ENCODE measurements around the gene ECE1. TPM values are rescaled to one million over a fixed set of nuclear protein-coding genes. Genes with fewer than 3 reads are reported as not detected.
A peak's percentile ranks its signal among the peaks of the same experiment; 100 is the strongest.

The ECE1 gene
- total RNA-seq, 4 donors from 2014 or later, result 74.5 to 146 (median 97.2) TPM

DNA sequence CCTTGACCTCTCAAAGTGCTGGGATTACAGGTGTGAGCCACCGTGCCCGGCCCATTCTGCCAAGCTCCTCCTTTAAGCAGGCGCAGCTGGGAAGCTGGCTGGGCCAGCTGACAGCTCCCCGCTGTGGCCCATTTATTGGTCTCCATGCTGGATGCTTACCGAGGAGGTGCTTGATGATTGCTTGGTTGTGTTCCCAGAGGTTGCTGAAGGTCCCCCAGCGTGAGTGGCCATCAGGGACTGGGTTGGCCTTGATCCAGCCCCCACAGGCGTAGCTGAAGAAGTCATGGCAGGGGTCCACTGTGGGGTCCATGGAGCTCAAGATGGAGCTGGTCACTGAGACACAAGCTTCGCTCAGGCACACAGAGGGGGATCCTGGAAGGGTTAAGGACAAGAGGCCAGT, 17.7 kb downstream of the ECE1 start:
- 83 to 97% methylated on average over 5 to 6 of the region's 8 CpGs for WGBS, 2 donors
- Histone ChIP-seq H3K27ac (peak overlapping the region in 1 of 3 donors; percentile 7), H3K4me3 (replicated peaks in 1 of 3) (no peak overlapping the region), H3K36me3 (peaks cover 4 to 7% of the 10 kb centered on the region in 2 donors), H3K4me1 (peaks cover 33 to 50% of the 10 kb centered on the region in 2 donors), H3K27me3 (no peaks in the 10 kb centered on the region), H3K9me3 (no peaks in the 10 kb centered on the region)
- no peak for DNase-seq
- no peak for TF ChIP-seq POLR2A (IDR thresholded peaks at IDR 0.05)
- TF ChIP-seq, protein P1, sequence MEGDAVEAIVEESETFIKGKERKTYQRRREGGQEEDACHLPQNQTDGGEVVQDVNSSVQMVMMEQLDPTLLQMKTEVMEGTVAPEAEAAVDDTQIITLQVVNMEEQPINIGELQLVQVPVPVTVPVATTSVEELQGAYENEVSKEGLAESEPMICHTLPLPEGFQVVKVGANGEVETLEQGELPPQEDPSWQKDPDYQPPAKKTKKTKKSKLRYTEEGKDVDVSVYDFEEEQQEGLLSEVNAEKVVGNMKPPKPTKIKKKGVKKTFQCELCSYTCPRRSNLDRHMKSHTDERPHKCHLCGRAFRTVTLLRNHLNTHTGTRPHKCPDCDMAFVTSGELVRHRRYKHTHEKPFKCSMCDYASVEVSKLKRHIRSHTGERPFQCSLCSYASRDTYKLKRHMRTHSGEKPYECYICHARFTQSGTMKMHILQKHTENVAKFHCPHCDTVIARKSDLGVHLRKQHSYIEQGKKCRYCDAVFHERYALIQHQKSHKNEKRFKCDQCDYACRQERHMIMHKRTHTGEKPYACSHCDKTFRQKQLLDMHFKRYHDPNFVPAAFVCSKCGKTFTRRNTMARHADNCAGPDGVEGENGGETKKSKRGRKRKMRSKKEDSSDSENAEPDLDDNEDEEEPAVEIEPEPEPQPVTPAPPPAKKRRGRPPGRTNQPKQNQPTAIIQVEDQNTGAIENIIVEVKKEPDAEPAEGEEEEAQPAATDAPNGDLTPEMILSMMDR (IDR thresholded peaks at IDR 0.05), result no peak
- intact Hi-C loops (cut with DNase I), result no loop called here

DNA sequence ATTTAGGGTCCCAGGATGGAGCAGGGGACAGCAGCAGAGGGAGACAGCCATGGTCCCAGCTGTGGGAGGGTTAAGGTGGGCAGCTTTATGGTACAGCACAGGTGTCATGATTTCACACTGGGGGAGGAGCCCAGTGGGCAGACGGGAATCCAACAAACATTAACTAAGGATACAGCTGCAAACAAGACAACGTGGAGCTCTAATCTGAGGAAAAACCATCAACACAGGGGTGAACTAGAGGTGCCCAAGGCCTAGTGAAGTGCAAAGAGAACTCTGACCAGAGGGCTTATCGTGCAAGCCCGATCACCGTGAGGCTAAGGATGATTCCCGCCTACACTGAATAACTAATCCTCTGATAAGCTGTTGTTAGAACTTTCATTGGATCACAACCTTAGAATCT, 18.7 kb downstream of the ECE1 start:
- intact Hi-C loops (cut with DNase I), result no loop called here
- Histone ChIP-seq H3K36me3 (peaks cover 4 to 7% of the 10 kb centered on the region in 2 donors), H3K27me3 (no peaks in the 10 kb centered on the region), H3K4me3 (replicated peaks in 1 of 3) (no peak overlapping the region), H3K9me3 (no peaks in the 10 kb centered on the region), H3K27ac (peak overlapping the region in 1 of 3 donors; percentile 77), H3K4me1 (peaks cover 29 to 41% of the 10 kb centered on the region in 2 donors)
- TF ChIP-seq, protein P1 (IDR thresholded peaks at IDR 0.05), result no peak
- no peak for TF ChIP-seq POLR2A (IDR thresholded peaks at IDR 0.05)
- no peak for DNase-seq
- WGBS, 2 donors, result 86 to 95% methylated on average over 6 of the region's 6 CpGs

DNA sequence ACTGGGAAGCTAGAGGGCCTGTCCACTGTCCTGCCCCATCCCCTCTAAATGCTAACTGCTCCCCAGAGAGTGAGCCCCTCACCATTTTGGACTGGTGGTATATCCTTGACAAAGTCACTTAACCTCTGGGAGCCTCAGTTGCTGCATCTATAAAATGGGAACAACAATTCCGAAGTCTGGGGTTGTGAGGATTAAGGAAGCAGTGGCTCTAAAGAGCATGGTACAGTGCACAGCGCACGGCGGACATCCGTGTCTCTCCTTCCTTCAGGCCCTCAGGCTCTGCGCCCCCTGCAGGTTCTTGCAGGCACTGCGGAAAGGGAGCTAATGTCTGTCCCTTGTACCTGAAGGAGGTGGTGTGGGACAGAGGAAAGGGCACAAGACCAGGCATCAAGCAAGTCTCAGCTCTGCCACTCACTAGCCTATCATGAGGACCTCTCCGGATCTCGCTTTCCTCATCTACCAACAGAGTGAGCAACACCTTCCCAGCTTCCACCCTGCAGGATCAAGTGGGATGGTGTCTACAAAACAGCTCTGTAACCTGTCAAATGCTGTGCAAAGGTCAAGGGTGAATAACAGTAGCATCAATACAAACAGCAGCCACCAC, 20.1 kb downstream of the ECE1 start:
- 62 to 68% methylated on average over 3 to 9 of the region's 9 CpGs for WGBS, 2 donors
- H3K4me3 ChIP-seq (replicated peaks in 1 of 3), result no peak overlapping the region
- intact Hi-C loops (cut with DNase I), result no loop called here
- no peaks in the 10 kb centered on the region for H3K9me3 ChIP-seq
- no peaks in the 10 kb centered on the region for H3K27me3 ChIP-seq
- no peak for TF ChIP-seq POLR2A (IDR thresholded peaks at IDR 0.05)
- TF ChIP-seq, protein P1 (IDR thresholded peaks at IDR 0.05), result peak; percentile 22 to 72 (median 51)
- DNase-seq, result peak; percentile 56 to 62
- H3K36me3 ChIP-seq, result peaks cover 4 to 7% of the 10 kb centered on the region in 2 donors
- H3K4me1 ChIP-seq, result peaks cover 29 to 42% of the 10 kb centered on the region in 2 donors
- H3K27ac ChIP-seq, result peak overlapping the region; percentile 63 to 77 (median 76)

DNA sequence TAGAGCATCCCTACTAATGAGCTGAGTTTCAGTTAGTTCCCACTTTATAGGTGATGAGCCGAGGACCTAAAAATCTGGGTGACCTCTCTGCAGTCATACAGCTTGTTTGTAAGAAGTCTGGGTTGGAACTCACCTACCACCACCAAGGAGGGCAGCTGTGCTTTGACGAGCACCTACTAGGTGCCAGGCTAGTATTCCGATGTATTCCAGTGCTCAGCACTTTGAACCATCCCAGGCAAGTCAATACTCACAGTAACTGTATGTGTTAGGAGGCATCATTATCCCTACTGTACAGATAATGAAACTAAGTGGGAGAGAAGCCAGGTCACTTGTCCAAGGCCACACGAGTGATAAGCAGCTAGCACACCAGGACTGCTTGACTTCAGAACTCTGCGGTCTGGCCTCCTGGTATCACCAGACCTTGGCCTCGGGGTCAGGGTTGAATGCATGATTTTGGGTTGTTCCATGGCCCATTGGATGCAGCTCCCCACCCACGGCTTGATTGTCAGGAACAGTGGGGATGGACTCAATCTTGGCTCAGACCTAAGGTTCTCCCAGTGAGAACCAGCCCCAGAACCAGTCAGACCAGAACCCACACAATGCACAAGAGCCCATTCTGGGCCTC, 20.7 kb downstream of the ECE1 start:
- intact Hi-C loops (cut with DNase I), result no loop called here
- H3K36me3 ChIP-seq, result peaks cover 4 to 7% of the 10 kb centered on the region in 2 donors
- peak in 1 of 2 donors; percentile 21 for DNase-seq

More for the DNA sequence above, 20.7 kb downstream of the ECE1 start:
- peaks cover 29 to 47% of the 10 kb centered on the region in 2 donors for H3K4me1 ChIP-seq
- 75 to 79% methylated on average over 7 of the region's 7 CpGs for WGBS, 2 donors
- H3K9me3 ChIP-seq, result no peaks in the 10 kb centered on the region
- H3K27ac ChIP-seq, result peak overlapping the region; percentile 63 to 77 (median 76)
- H3K4me3 ChIP-seq (replicated peaks in 1 of 3), result no peak overlapping the region
- H3K27me3 ChIP-seq, result no peaks in the 10 kb centered on the region
- TF ChIP-seq POLR2A (IDR thresholded peaks at IDR 0.05), result no peak
- TF ChIP-seq, protein P1 (IDR thresholded peaks at IDR 0.05), result no peak
